ENCODE data around the gene UGT2B10. TPM values are rescaled to one million over a fixed set of nuclear protein-coding genes. Genes with fewer than 3 reads are reported as not detected.

The UGT2B10 gene
- total RNA-seq, 2 experiments from 2014 or later: not detected

DNA sequence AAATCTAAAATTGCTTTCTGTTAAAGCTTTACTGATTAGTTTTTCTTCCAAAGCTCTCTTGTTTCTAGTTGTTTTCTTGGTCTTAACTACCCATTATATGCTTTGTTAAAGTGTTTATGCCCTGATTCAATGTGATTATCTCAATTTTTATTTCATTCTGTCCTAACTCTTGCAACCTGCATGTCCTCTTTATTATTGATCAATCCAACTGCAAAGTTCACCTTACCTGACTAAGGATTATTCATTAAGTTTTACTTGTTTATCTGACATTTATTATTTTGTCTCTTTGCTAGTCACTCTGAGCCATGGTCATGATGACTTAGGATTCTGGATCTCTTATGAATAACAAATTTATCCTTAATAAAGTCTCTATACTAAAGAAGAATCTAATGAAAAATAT lies 15.8 kb downstream of the UGT2B10 start:
- Histone ChIP-seq H3K4me3 (ENCODE audit: low read length) (no peak overlapping the region), H3K9me3 (ENCODE audit: control insufficient read depth in 1 of 2, insufficient read depth in 1 of 2, low read length in 2 of 2) (no peaks in the 10 kb centered on the region), H3K4me1 (ENCODE audit: insufficient read depth, low read length) (no peaks in the 10 kb centered on the region), H3K27ac (ENCODE audit: low read depth in 1 of 2, low read length in 2 of 2) (no peak overlapping the region), H3K36me3 (ENCODE audit: insufficient read depth, low read length) (no peaks in the 10 kb centered on the region), H3K27me3 (ENCODE audit: control insufficient read depth in 1 of 2, insufficient read depth in 2 of 2, low read length in 2 of 2) (no peaks in the 10 kb centered on the region)
- ChIA-PET POLR2A (interaction anchor here (1.0 kb wide), 1 partner anchor 11 kb away, joined by 3 read pairs; no protein-coding TSS in a partner anchor), CTCF (no interaction called here)
- Mint-ChIP-seq H3K9me3 (no peaks in the 10 kb centered on the region), H3K27me3 (peaks cover 5% of the 10 kb centered on the region), H3K4me3 (no peak overlapping the region), H3K36me3 (ENCODE audit: low read depth) (no peaks in the 10 kb centered on the region), H3K27ac (no peak overlapping the region), H3K4me1 (ENCODE audit: low read depth) (no peaks in the 10 kb centered on the region)
- no peak for ATAC-seq (ENCODE audit: poor library complexity)
- TF ChIP-seq, protein P1, sequence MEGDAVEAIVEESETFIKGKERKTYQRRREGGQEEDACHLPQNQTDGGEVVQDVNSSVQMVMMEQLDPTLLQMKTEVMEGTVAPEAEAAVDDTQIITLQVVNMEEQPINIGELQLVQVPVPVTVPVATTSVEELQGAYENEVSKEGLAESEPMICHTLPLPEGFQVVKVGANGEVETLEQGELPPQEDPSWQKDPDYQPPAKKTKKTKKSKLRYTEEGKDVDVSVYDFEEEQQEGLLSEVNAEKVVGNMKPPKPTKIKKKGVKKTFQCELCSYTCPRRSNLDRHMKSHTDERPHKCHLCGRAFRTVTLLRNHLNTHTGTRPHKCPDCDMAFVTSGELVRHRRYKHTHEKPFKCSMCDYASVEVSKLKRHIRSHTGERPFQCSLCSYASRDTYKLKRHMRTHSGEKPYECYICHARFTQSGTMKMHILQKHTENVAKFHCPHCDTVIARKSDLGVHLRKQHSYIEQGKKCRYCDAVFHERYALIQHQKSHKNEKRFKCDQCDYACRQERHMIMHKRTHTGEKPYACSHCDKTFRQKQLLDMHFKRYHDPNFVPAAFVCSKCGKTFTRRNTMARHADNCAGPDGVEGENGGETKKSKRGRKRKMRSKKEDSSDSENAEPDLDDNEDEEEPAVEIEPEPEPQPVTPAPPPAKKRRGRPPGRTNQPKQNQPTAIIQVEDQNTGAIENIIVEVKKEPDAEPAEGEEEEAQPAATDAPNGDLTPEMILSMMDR (IDR thresholded peaks at IDR 0.05): no peak
- DNase-seq: no peak
- intact Hi-C loops (cut with DNase I, micrococcal nuclease): loop anchor here in 1 of 2 experiments (5.0 kb wide), 1 partner anchor 49 kb away; no protein-coding TSS in a partner anchor

DNA sequence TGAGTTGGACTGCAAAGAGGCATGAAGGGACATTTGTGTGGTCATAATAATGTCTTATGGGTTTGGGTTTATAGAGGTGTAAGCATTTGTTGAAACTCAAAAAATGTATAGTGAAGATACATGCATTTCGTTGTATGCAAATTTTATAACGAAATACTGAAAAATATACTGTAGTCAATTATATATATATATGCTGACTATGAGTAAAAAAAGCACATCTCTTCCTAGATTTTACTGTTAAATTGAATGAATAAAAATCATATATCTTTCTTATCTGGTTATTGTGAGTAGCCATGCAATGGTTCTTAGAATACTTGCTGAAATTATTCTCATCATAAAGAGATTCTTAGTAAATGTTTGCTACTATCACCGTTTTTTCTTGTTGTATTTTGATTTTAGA lies 34.5 kb downstream of the UGT2B10 start:
- H3K27me3 ChIP-seq (ENCODE audit: control insufficient read depth in 1 of 2, insufficient read depth in 2 of 2, low read length in 2 of 2): no peaks in the 10 kb centered on the region
- no peaks in the 10 kb centered on the region for H3K4me1 ChIP-seq (ENCODE audit: insufficient read depth, low read length)
- ChIA-PET CTCF (no interaction called here), POLR2A (no interaction called here)
- intact Hi-C loops (cut with DNase I, micrococcal nuclease): no loop called here
- no peak overlapping the region for H3K27ac ChIP-seq (ENCODE audit: low read depth in 1 of 2, low read length in 2 of 2)
- Mint-ChIP-seq H3K4me1 (ENCODE audit: low read depth) (no peaks in the 10 kb centered on the region), H3K4me3 (no peak overlapping the region), H3K9me3 (peaks cover 6% of the 10 kb centered on the region), H3K27me3 (no peaks in the 10 kb centered on the region), H3K36me3 (ENCODE audit: low read depth) (no peaks in the 10 kb centered on the region), H3K27ac (no peak overlapping the region)
- no peaks in the 10 kb centered on the region for H3K36me3 ChIP-seq (ENCODE audit: insufficient read depth, low read length)
- ATAC-seq (ENCODE audit: poor library complexity) (no peak), DNase-seq (no peak)
- no peak overlapping the region for H3K4me3 ChIP-seq (ENCODE audit: low read length)
- H3K9me3 ChIP-seq (ENCODE audit: control insufficient read depth in 1 of 2, insufficient read depth in 1 of 2, low read length in 2 of 2): no peaks in the 10 kb centered on the region
- TF ChIP-seq, protein P1 (IDR thresholded peaks at IDR 0.05): no peak

DNA sequence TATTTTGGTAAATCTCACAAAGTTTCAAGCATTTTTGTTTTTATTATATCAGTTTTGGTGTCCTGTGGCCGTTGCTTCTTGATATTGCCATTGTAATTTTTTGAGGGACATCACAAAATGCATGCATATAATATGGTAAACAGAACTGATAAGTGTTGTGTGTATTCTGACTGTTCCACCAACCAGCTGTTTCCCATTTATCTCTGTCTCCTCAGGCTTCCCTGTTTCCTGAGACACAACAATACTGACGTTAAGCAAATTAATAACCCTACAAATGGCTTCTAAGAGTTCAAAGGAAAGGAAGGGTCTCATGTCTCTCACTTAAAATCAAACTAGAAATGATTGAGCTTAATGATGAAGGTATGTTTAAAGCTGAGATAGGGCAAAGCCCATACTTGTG lies 40.0 kb downstream of the UGT2B10 start:
- H3K27ac Mint-ChIP-seq: no peak overlapping the region

More for the DNA sequence above, 40.0 kb downstream of the UGT2B10 start:
- Histone ChIP-seq H3K4me1 (ENCODE audit: insufficient read depth, low read length) (no peaks in the 10 kb centered on the region), H3K36me3 (ENCODE audit: insufficient read depth, low read length) (no peaks in the 10 kb centered on the region), H3K27me3 (ENCODE audit: control insufficient read depth in 1 of 2, insufficient read depth in 2 of 2, low read length in 2 of 2) (no peaks in the 10 kb centered on the region), H3K27ac (ENCODE audit: low read depth in 1 of 2, low read length in 2 of 2) (no peak overlapping the region), H3K4me3 (ENCODE audit: low read length) (no peak overlapping the region), H3K9me3 (ENCODE audit: control insufficient read depth in 1 of 2, insufficient read depth in 1 of 2, low read length in 2 of 2) (peaks cover 0 to 6% of the 10 kb centered on the region in 2 experiments)
- Mint-ChIP-seq H3K4me1 (ENCODE audit: low read depth) (no peaks in the 10 kb centered on the region), H3K27me3 (no peaks in the 10 kb centered on the region), H3K36me3 (ENCODE audit: low read depth) (no peaks in the 10 kb centered on the region), H3K4me3 (no peak overlapping the region), H3K9me3 (peaks cover 5% of the 10 kb centered on the region)
- ChIA-PET CTCF (no interaction called here), POLR2A (no interaction called here)
- intact Hi-C loops (cut with DNase I, micrococcal nuclease): no loop called here
- no peak for DNase-seq
- ATAC-seq (ENCODE audit: poor library complexity): no peak
- TF ChIP-seq, protein P1 (IDR thresholded peaks at IDR 0.05): no peak

Measured in CD4-positive, alpha-beta T cell (primary cell).